HEK293 (cell line): ENCODE measurements around the gene MLLT11.

ENCODE experiments used
- CTCF ChIA-PET: fragments of 350-600 bp; formaldehyde crosslinking; extraction: SDS; loops from one replicate; lab custom pipeline; 2021; ENCODE audit warnings: antibody characterized with exemption; lab: Yijun Ruan, JAX
- POLR2A ChIA-PET: fragments of 300-600 bp; formaldehyde crosslinking; extraction: SDS; loops from one replicate; lab custom pipeline; 2020; ENCODE audit warnings: antibody characterized with exemption, inconsistent platforms; lab: Yijun Ruan, JAX
- H3K27ac ChIP-seq: fragments of 200-500 bp; sonication (Bioruptor generic); 2 replicates; pipeline ENCODE4 v1.5.1; 2014; ENCODE audit warnings: low read depth, low read length, control low read depth, inconsistent platforms; ENCODE audit errors: extremely low read depth
- H3K36me3 ChIP-seq, 2 experiments: fragments of 200-500 bp in 1 of 2; sonication (Bioruptor generic) in 1 of 2; 1 replicate in 1 of 2; 2 replicates in 1 of 2; pipeline ENCODE4 v1.5.1; 2014 to 2017; ENCODE audit warnings: inconsistent platforms in 2 of 2, low read length in 2 of 2; ENCODE audit not compliant: control insufficient read depth in 2 of 2, insufficient read depth in 1 of 2
- H3K4me1 ChIP-seq: fragments of 200-500 bp; sonication (Bioruptor generic); 2 replicates; pipeline ENCODE4 v1.5.1; 2014; ENCODE audit warnings: mild to moderate bottlenecking, low read length, inconsistent platforms; ENCODE audit not compliant: control insufficient read depth, insufficient read depth
- H3K4me3 ChIP-seq: 2 replicates; pipeline ENCODE4 v1.5.1; 2011; ENCODE audit warnings: low read depth, mild to moderate bottlenecking, control low read depth, low read length, moderate library complexity
- H3K9me3 ChIP-seq: fragments of 200-500 bp; sonication (Bioruptor generic); 2 replicates; pipeline ENCODE4 v1.5.1; 2014; ENCODE audit warnings: low read depth, low read length, inconsistent platforms; ENCODE audit not compliant: control insufficient read depth, insufficient read depth
- AEBP2 ChIP-seq: fragments of 450-650 bp; formaldehyde crosslinking; IDR thresholded peaks from 2 replicates; pipeline ENCODE4 v1.5.1; 2016; ENCODE audit warnings: missing biosample characterization, missing genetic modification characterization, borderline replicate concordance
- HIC1 ChIP-seq: fragments of 450-650 bp; formaldehyde crosslinking; IDR thresholded peaks from 2 replicates; pipeline ENCODE4 v1.5.1; 2016; ENCODE audit warnings: missing biosample characterization, missing genetic modification characterization
- MEIS1 ChIP-seq: sonication (generic); formaldehyde crosslinking; IDR thresholded peaks from 2 replicates; pipeline ENCODE4 v1.8.1; 2022; ENCODE audit warnings: missing genetic modification reagents, mild to moderate bottlenecking, borderline replicate concordance
- PATZ1 ChIP-seq: fragments of 450-650 bp; formaldehyde crosslinking; IDR thresholded peaks from 2 replicates; pipeline ENCODE4 v1.5.1; 2016; ENCODE audit warnings: missing biosample characterization, missing genetic modification characterization
- SETDB1 ChIP-seq: IDR thresholded peaks from one replicate; pipeline ENCODE4 v1.6.1; 2017; ENCODE audit warnings: mild to moderate bottlenecking, low read length, moderate library complexity, mixed read lengths; ENCODE audit not compliant: insufficient read length
- SP7 ChIP-seq: fragments of 450-650 bp; formaldehyde crosslinking; IDR thresholded peaks from 2 replicates; pipeline ENCODE4 v1.5.1; 2016; ENCODE audit warnings: missing biosample characterization, missing genetic modification characterization
- ZBTB26 ChIP-seq: fragments of 450-650 bp; formaldehyde crosslinking; optimal IDR thresholded peaks from 2 replicates; pipeline ENCODE3; 2016; ENCODE audit warnings: missing biosample characterization, mild to moderate bottlenecking, missing genetic modification characterization
- ZFP41 ChIP-seq: fragments of 450-650 bp; formaldehyde crosslinking; IDR thresholded peaks from 2 replicates; pipeline ENCODE4 v1.5.1; 2016; ENCODE audit warnings: missing biosample characterization, missing genetic modification characterization, borderline replicate concordance
- ZNF10 ChIP-seq: fragments of 450-650 bp; formaldehyde crosslinking; IDR thresholded peaks from 2 replicates; pipeline ENCODE4 v1.5.1; 2017; ENCODE audit warnings: missing biosample characterization, missing genetic modification characterization
- ZNF121 ChIP-seq: fragments of 450-650 bp; formaldehyde crosslinking; IDR thresholded peaks from 2 replicates; pipeline ENCODE4 v1.5.1; 2016; ENCODE audit warnings: missing biosample characterization, missing genetic modification characterization
- ZNF311 ChIP-seq: fragments of 450-650 bp; formaldehyde crosslinking; IDR thresholded peaks from 2 replicates; pipeline ENCODE4 v1.5.1; 2017; ENCODE audit warnings: missing biosample characterization, missing genetic modification characterization, borderline replicate concordance
- ZNF423 ChIP-seq: fragments of 450-650 bp; formaldehyde crosslinking; IDR thresholded peaks from 2 replicates; pipeline ENCODE4 v1.5.1; 2016; ENCODE audit warnings: missing biosample characterization, missing genetic modification characterization
- ZNF544 ChIP-seq: fragments of 450-650 bp; formaldehyde crosslinking; IDR thresholded peaks from 2 replicates; pipeline ENCODE4 v1.5.0; 2017; ENCODE audit warnings: missing biosample characterization, missing genetic modification characterization
- ZNF558 ChIP-seq: fragments of 450-650 bp; formaldehyde crosslinking; IDR thresholded peaks from 2 replicates; pipeline ENCODE4 v1.5.1; 2016; ENCODE audit warnings: missing biosample characterization, missing genetic modification characterization
- ZNF639 ChIP-seq: fragments of 450-650 bp; formaldehyde crosslinking; IDR thresholded peaks from 2 replicates; pipeline ENCODE4 v1.5.1; 2016; ENCODE audit warnings: missing biosample characterization, missing genetic modification characterization
- ZNF791 ChIP-seq: fragments of 450-650 bp; formaldehyde crosslinking; IDR thresholded peaks from 2 replicates; pipeline ENCODE4 v1.5.1; 2016; ENCODE audit warnings: missing biosample characterization, missing genetic modification characterization

MLLT11 gene

GRCh38 chr1:151062741-151063371, 2.7 kb downstream of the MLLT11 start (continued):
- TF ChIP-seq ZBTB26 (tag by site-specific recombination): no peak
- TF ChIP-seq ZNF558: peak; percentile 23; the same call in 1 of the 2 replicates
- TF ChIP-seq PATZ1 (tag by site-specific recombination): 0 out of 2 replicates have a peak, but pooled peaks have one; percentile 34
- TF ChIP-seq SP7 (tag by site-specific recombination): peak; percentile 43; the same call in 1 of the 2 replicates
- TF ChIP-seq, all 188 proteins: peak for 26

- TF ChIP-seq ZNF544 (no peak), ZNF423 (tag by site-specific recombination) (no peak), ZNF10 (tag by site-specific recombination) (no peak), ZNF121 (tag by site-specific recombination) (no peak), AEBP2 (tag by site-specific recombination) (no peak), ZNF791 (no peak), ZNF311 (tag by site-specific recombination) (no peak), SETDB1 (no peak), ZFP41 (no peak), MEIS1 (no peak), HIC1 (tag by site-specific recombination) (no peak), ZNF639 (tag by site-specific recombination) (no peak)
- Histone ChIP-seq H3K4me1 (no peaks in the 10 kb centered on the region), H3K36me3 (peaks cover 4 to 29% of the 10 kb centered on the region in 2 experiments; a peak in 2 of 3 replicates), H3K9me3 (no peaks in the 10 kb centered on the region), H3K4me3 (no peak overlapping the region), H3K27ac (no peak overlapping the region)
- POLR2A ChIA-PET: no interaction called here
- CTCF ChIA-PET: interaction anchor here (0.6 to 1.4 kb wide), 5 partner anchors 34 to 278 kb away, joined by 3 to 6 read pairs (median 3); no protein-coding TSS in a partner anchor
Measured at GRCh38 chr1:151065089-151065645, 5.0 kb downstream of the MLLT11 start.
